WTC11 (cell line): ENCODE data around the gene USP7. TPM values are rescaled to one million over a fixed set of nuclear protein-coding genes. Genes with fewer than 3 reads are reported as not detected.

ENCODE experiments used
- ATAC-seq: fragments of 200-7000 bp; cut with Tn5 transposase; 2 replicates; pipeline ENCODE4 v1.10.0; 2021; ENCODE audit warnings: mild to moderate bottlenecking, moderate library complexity
- CTCF ChIA-PET: fragments of 300-600 bp; sonication (Branson Sonifier 250); formaldehyde crosslinking; loops from one replicate; lab custom pipeline; 2021; ENCODE audit warnings: antibody characterized with exemption; lab: Charles Lee
- POLR2A ChIA-PET: fragments of 350-600 bp; sonication (Branson Sonifier 250); formaldehyde crosslinking; loops from one replicate; lab custom pipeline; 2021; ENCODE audit warnings: antibody characterized with exemption; lab: Charles Lee
- DNase-seq: peaks from one replicate; pipeline ENCODE4 v3.0.0; 2021; ENCODE audit warnings: low spot score
- H3K27ac Mint-ChIP-seq: 2 replicates; pipeline ENCODE4 v1.8.0; 2021; ENCODE audit warnings: mixed read lengths
- H3K27me3 Mint-ChIP-seq: 2 replicates; pipeline ENCODE4 v1.8.0; 2021; ENCODE audit warnings: low read depth, mild to moderate bottlenecking, moderate library complexity, mixed read lengths
- H3K36me3 Mint-ChIP-seq: 2 replicates; pipeline ENCODE4 v1.8.0; 2021; ENCODE audit warnings: mixed read lengths
- H3K4me1 Mint-ChIP-seq: 2 replicates; pipeline ENCODE4 v1.8.0; 2022; ENCODE audit warnings: mixed read lengths
- H3K4me3 Mint-ChIP-seq: 2 replicates; pipeline ENCODE4 v1.8.0; 2021; ENCODE audit warnings: mild to moderate bottlenecking, moderate library complexity, mixed read lengths
- H3K9me3 Mint-ChIP-seq: 2 replicates; pipeline ENCODE4 v1.8.0; 2021; ENCODE audit warnings: mixed read lengths
- FOXK1 ChIP-seq: sonication (generic); formaldehyde crosslinking; IDR thresholded peaks from 2 replicates; pipeline ENCODE4 v1.8.0; 2022; ENCODE audit warnings: mild to moderate bottlenecking, moderate library complexity, missing genetic modification reagents
- GTF2I ChIP-seq: fragments of 250-450 bp; sonication (Bioruptor Pico); conservative IDR thresholded peaks from 2 replicates; pipeline ENCODE4 v1.4.0; 2021; ENCODE audit warnings: mild to moderate bottlenecking
- HMGA2 ChIP-seq: fragments of 250-450 bp; sonication (Bioruptor Pico); IDR thresholded peaks from 2 replicates; pipeline ENCODE4 v1.4.0; 2021; ENCODE audit warnings: mild to moderate bottlenecking, moderate library complexity
- JUN ChIP-seq: sonication (generic); formaldehyde crosslinking; IDR thresholded peaks from 2 replicates; pipeline ENCODE4 v1.8.0; 2023; ENCODE audit warnings: mild to moderate bottlenecking, missing genetic modification reagents
- NFE2L1 ChIP-seq: sonication (generic); formaldehyde crosslinking; IDR thresholded peaks from 2 replicates; pipeline ENCODE4 v1.8.1; 2023; ENCODE audit warnings: missing genetic modification reagents
- NR1H2 ChIP-seq: sonication (generic); formaldehyde crosslinking; IDR thresholded peaks from 2 replicates; pipeline ENCODE4 v1.9.0; 2021; ENCODE audit warnings: mild to moderate bottlenecking, moderate library complexity, missing genetic modification reagents
- NR3C1 ChIP-seq: sonication (generic); formaldehyde crosslinking; conservative IDR thresholded peaks from 2 replicates; pipeline ENCODE4 v1.8.1; 2023; ENCODE audit warnings: low read depth, mild to moderate bottlenecking, missing genetic modification reagents
- OVOL2 ChIP-seq: fragments of 250-450 bp; sonication (Bioruptor Pico); IDR thresholded peaks from 2 replicates; pipeline ENCODE4 v1.9.0; 2021; ENCODE audit warnings: mild to moderate bottlenecking, borderline replicate concordance
- PRRX2 ChIP-seq: fragments of 250-450 bp; sonication (Bioruptor Pico); IDR thresholded peaks from 2 replicates; pipeline ENCODE4 v1.8.0; 2021; ENCODE audit warnings: mild to moderate bottlenecking
- RELA ChIP-seq: sonication (generic); formaldehyde crosslinking; IDR thresholded peaks from 2 replicates; pipeline ENCODE4 v1.8.1; 2022; ENCODE audit warnings: missing genetic modification reagents, mild to moderate bottlenecking, borderline replicate concordance
- TEAD1 ChIP-seq: sonication (generic); formaldehyde crosslinking; IDR thresholded peaks from 2 replicates; pipeline ENCODE4 v1.8.0; 2022; ENCODE audit warnings: mild to moderate bottlenecking, missing genetic modification reagents
- TEAD4 ChIP-seq: sonication (generic); formaldehyde crosslinking; IDR thresholded peaks from 2 replicates; pipeline ENCODE4 v1.8.0; 2022; ENCODE audit warnings: mild to moderate bottlenecking, missing genetic modification reagents
- ZNF138 ChIP-seq: sonication (generic); formaldehyde crosslinking; conservative IDR thresholded peaks from 2 replicates; pipeline ENCODE4 v1.8.1; 2022; ENCODE audit warnings: mild to moderate bottlenecking, moderate library complexity, missing genetic modification reagents
- ZNF396 ChIP-seq: fragments of 250-450 bp; sonication (Bioruptor Pico); IDR thresholded peaks from 2 replicates; pipeline ENCODE4 v1.8.0; 2021; ENCODE audit warnings: mild to moderate bottlenecking, moderate library complexity, borderline replicate concordance
- total RNA-seq: library from RNA; stranded (reverse); gene quantifications from 3 replicates; pipeline ENCODE4 v1.2.3, GENCODE V29; 2021
- TF ChIP-seq, protein P1 (sequence below): sonication (generic); formaldehyde crosslinking; IDR thresholded peaks from 2 replicates; pipeline ENCODE4 v1.8.0; 2023; ENCODE audit warnings: missing genetic modification reagents, mild to moderate bottlenecking, borderline replicate concordance
- TF ChIP-seq, protein P2 (sequence below): sonication (generic); formaldehyde crosslinking; IDR thresholded peaks from 2 replicates; pipeline ENCODE4 v1.8.1; 2022; ENCODE audit warnings: low read depth, mild to moderate bottlenecking, moderate library complexity, missing genetic modification reagents, borderline replicate concordance
- TF ChIP-seq, protein P3 (sequence below): sonication (generic); formaldehyde crosslinking; IDR thresholded peaks from 2 replicates; pipeline ENCODE4 v1.8.1; 2023; ENCODE audit warnings: mild to moderate bottlenecking, missing genetic modification reagents, moderate library complexity
- TF ChIP-seq, protein P4 (sequence below): fragments of 250-450 bp; sonication (Bioruptor Pico); IDR thresholded peaks from 2 replicates; pipeline ENCODE4 v1.9.0; 2021; ENCODE audit warnings: moderate library complexity, mild to moderate bottlenecking, inconsistent platforms, borderline replicate concordance
- TF ChIP-seq, protein P5 (sequence below): sonication (generic); formaldehyde crosslinking; IDR thresholded peaks from 2 replicates; pipeline ENCODE4 v1.8.0; 2023; ENCODE audit warnings: missing genetic modification reagents
- TF ChIP-seq, protein P6 (sequence below): sonication (generic); formaldehyde crosslinking; IDR thresholded peaks from 2 replicates; pipeline ENCODE4 v1.8.1; 2023; ENCODE audit warnings: mild to moderate bottlenecking, missing genetic modification reagents
- TF ChIP-seq, protein P7 (sequence below): sonication (generic); formaldehyde crosslinking; IDR thresholded peaks from 2 replicates; pipeline ENCODE4 v1.8.0; 2023; ENCODE audit warnings: mild to moderate bottlenecking, missing genetic modification reagents

The USP7 gene
- total RNA-seq, 1 experiment from 2014 or later = 211 TPM

DNA sequence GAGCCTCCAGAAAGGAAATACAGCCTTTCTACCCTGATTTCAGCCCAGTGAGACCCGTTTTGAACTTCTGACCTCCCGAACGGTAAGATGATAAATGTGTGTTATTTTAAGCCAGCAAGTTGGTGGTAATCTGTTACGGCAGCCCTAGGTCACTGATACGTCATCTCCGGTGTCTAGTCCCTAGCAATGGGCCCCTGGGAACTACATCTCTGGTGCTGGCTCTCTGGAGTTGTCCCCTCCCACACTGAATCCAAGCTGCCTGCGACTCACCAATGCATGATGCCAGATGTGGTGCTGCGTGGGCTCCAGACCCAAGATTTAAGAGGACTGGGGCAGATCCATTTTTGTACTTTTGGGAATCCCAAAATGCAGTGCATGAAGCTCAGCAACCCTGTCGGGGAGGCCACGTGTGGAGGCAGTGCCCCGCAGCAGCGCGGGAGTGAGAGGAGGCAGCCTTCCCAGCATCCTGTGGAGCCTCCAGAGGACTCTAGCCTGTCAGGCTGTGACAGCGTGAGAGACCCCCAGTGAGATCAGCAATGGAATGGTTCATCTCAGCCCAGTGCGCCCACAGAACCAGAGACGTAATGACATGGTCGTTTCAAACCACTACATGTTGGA is 43.6 kb upstream of the USP7 start:
- Mint-ChIP-seq H3K27me3 (no peaks in the 10 kb centered on the region; the same call in 1 of the 2 replicates), H3K27ac (no peak overlapping the region), H3K4me1 (peaks cover 2% of the 10 kb centered on the region), H3K36me3 (no peaks in the 10 kb centered on the region), H3K4me3 (no peak overlapping the region), H3K9me3 (no peaks in the 10 kb centered on the region)
- ChIA-PET POLR2A (interaction anchor here (0.5 to 0.7 kb wide), 2 partner anchors 37 to 108 kb away, joined by 3 to 4 read pairs; no protein-coding TSS in a partner anchor), CTCF (interaction anchor here (0.9 to 8.9 kb wide), 11 partner anchors 9 to 122 kb away, joined by 3 to 436 read pairs (median 36); partner anchors contain the start of gene USP7)
- no peak for DNase-seq
- TF ChIP-seq TEAD4 (CRISPR knock-in tag) (no peak), PRRX2 (CRISPR knock-in tag) (no peak), GTF2I (CRISPR knock-in tag) (no peak), NR3C1 (CRISPR knock-in tag) (no peak), RELA (no peak), NFE2L1 (CRISPR knock-in tag) (no peak), HMGA2 (CRISPR knock-in tag) (no peak), ZNF396 (CRISPR knock-in tag) (no peak)
- TF ChIP-seq, protein P1, sequence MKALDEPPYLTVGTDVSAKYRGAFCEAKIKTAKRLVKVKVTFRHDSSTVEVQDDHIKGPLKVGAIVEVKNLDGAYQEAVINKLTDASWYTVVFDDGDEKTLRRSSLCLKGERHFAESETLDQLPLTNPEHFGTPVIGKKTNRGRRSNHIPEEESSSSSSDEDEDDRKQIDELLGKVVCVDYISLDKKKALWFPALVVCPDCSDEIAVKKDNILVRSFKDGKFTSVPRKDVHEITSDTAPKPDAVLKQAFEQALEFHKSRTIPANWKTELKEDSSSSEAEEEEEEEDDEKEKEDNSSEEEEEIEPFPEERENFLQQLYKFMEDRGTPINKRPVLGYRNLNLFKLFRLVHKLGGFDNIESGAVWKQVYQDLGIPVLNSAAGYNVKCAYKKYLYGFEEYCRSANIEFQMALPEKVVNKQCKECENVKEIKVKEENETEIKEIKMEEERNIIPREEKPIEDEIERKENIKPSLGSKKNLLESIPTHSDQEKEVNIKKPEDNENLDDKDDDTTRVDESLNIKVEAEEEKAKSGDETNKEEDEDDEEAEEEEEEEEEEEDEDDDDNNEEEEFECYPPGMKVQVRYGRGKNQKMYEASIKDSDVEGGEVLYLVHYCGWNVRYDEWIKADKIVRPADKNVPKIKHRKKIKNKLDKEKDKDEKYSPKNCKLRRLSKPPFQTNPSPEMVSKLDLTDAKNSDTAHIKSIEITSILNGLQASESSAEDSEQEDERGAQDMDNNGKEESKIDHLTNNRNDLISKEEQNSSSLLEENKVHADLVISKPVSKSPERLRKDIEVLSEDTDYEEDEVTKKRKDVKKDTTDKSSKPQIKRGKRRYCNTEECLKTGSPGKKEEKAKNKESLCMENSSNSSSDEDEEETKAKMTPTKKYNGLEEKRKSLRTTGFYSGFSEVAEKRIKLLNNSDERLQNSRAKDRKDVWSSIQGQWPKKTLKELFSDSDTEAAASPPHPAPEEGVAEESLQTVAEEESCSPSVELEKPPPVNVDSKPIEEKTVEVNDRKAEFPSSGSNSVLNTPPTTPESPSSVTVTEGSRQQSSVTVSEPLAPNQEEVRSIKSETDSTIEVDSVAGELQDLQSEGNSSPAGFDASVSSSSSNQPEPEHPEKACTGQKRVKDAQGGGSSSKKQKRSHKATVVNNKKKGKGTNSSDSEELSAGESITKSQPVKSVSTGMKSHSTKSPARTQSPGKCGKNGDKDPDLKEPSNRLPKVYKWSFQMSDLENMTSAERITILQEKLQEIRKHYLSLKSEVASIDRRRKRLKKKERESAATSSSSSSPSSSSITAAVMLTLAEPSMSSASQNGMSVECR (CRISPR knock-in tag) = no peak
- TF ChIP-seq, protein P2, sequence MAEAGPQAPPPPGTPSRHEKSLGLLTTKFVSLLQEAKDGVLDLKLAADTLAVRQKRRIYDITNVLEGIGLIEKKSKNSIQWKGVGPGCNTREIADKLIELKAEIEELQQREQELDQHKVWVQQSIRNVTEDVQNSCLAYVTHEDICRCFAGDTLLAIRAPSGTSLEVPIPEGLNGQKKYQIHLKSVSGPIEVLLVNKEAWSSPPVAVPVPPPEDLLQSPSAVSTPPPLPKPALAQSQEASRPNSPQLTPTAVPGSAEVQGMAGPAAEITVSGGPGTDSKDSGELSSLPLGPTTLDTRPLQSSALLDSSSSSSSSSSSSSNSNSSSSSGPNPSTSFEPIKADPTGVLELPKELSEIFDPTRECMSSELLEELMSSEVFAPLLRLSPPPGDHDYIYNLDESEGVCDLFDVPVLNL (CRISPR knock-in tag) = no peak
- TF ChIP-seq, protein P3, sequence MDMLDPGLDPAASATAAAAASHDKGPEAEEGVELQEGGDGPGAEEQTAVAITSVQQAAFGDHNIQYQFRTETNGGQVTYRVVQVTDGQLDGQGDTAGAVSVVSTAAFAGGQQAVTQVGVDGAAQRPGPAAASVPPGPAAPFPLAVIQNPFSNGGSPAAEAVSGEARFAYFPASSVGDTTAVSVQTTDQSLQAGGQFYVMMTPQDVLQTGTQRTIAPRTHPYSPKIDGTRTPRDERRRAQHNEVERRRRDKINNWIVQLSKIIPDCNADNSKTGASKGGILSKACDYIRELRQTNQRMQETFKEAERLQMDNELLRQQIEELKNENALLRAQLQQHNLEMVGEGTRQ (CRISPR knock-in tag) = no peak
- no peak for ATAC-seq

DNA sequence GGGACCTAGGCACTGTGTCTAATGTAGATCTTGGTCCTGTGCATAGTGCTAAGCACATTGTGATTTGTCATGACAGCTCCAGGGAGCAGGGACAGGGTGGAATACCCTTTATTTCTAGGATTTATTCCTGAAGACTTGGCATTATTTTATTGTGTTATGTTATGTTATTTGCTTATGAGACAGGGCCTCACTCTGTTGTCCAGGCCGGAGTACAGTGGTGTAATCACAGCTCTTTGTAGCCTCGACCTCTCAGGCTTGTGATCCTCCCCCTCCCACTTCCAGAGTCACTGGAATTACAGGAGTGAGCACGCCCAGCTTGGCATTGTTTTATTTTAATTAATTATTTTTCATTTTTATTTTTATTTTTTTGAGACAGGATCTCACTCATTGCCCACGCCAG is 40.5 kb upstream of the USP7 start:
- ATAC-seq (no peak), DNase-seq (no peak)
- Mint-ChIP-seq H3K4me3 (no peak overlapping the region), H3K36me3 (no peaks in the 10 kb centered on the region), H3K27ac (no peak overlapping the region), H3K9me3 (no peaks in the 10 kb centered on the region), H3K4me1 (peaks cover 2% of the 10 kb centered on the region), H3K27me3 (no peaks in the 10 kb centered on the region; the same call in 1 of the 2 replicates)
- ChIA-PET POLR2A (no interaction called here), CTCF (interaction anchor here (0.7 to 8.9 kb wide), 6 partner anchors 9 to 71 kb away, joined by 3 to 436 read pairs (median 6); no protein-coding TSS in a partner anchor)
- TF ChIP-seq, protein P4, sequence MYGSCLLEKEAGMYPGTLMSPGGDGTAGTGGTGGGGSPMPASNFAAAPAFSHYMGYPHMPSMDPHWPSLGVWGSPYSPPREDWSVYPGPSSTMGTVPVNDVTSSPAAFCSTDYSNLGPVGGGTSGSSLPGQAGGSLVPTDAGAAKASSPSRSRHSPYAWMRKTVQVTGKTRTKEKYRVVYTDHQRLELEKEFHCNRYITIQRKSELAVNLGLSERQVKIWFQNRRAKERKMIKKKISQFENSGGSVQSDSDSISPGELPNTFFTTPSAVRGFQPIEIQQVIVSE (CRISPR knock-in tag) = no peak
- TF ChIP-seq NR1H2 (CRISPR knock-in tag) (no peak), JUN (CRISPR knock-in tag) (no peak), OVOL2 (CRISPR knock-in tag) (no peak), TEAD1 (CRISPR knock-in tag) (no peak), NR3C1 (CRISPR knock-in tag) (no peak), FOXK1 (CRISPR knock-in tag) (no peak), ZNF138 (CRISPR knock-in tag) (no peak)
- TF ChIP-seq, protein P5, sequence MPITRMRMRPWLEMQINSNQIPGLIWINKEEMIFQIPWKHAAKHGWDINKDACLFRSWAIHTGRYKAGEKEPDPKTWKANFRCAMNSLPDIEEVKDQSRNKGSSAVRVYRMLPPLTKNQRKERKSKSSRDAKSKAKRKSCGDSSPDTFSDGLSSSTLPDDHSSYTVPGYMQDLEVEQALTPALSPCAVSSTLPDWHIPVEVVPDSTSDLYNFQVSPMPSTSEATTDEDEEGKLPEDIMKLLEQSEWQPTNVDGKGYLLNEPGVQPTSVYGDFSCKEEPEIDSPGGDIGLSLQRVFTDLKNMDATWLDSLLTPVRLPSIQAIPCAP = no peak
- TF ChIP-seq, protein P6, sequence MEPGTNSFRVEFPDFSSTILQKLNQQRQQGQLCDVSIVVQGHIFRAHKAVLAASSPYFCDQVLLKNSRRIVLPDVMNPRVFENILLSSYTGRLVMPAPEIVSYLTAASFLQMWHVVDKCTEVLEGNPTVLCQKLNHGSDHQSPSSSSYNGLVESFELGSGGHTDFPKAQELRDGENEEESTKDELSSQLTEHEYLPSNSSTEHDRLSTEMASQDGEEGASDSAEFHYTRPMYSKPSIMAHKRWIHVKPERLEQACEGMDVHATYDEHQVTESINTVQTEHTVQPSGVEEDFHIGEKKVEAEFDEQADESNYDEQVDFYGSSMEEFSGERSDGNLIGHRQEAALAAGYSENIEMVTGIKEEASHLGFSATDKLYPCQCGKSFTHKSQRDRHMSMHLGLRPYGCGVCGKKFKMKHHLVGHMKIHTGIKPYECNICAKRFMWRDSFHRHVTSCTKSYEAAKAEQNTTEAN (CRISPR knock-in tag) = no peak
- TF ChIP-seq, protein P7, sequence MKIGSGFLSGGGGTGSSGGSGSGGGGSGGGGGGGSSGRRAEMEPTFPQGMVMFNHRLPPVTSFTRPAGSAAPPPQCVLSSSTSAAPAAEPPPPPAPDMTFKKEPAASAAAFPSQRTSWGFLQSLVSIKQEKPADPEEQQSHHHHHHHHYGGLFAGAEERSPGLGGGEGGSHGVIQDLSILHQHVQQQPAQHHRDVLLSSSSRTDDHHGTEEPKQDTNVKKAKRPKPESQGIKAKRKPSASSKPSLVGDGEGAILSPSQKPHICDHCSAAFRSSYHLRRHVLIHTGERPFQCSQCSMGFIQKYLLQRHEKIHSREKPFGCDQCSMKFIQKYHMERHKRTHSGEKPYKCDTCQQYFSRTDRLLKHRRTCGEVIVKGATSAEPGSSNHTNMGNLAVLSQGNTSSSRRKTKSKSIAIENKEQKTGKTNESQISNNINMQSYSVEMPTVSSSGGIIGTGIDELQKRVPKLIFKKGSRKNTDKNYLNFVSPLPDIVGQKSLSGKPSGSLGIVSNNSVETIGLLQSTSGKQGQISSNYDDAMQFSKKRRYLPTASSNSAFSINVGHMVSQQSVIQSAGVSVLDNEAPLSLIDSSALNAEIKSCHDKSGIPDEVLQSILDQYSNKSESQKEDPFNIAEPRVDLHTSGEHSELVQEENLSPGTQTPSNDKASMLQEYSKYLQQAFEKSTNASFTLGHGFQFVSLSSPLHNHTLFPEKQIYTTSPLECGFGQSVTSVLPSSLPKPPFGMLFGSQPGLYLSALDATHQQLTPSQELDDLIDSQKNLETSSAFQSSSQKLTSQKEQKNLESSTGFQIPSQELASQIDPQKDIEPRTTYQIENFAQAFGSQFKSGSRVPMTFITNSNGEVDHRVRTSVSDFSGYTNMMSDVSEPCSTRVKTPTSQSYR (CRISPR knock-in tag) = no peak
